Measurements from ENCODE around the gene ANXA4.

The ANXA4 gene

DNA sequence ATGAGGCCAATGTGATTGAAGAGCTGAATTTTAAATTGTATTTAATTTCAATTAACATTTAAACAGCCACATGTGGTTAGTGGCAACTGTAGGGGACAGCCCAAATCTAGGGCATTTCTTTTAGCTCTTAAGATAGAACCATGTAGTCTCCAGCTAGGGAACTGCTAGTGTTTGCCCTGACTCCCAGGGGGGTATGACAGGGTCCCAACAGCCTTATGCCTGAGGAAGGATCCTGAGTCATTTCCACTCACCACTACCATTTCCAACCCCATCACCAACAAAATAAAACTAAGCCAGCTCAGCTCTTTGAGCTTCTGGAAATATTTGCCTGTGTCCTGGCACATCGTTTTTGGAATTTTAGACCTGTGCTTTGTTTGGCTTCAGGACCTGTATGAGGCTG, 73.8 kb downstream of the ANXA4 start:
- no peak overlapping the region for H3K27ac ChIP-seq
- CTCF ChIA-PET = interaction anchor here (0.6 to 5.4 kb wide), 4 partner anchors 11 to 328 kb away, joined by 3 to 89 read pairs (median 8); no protein-coding TSS in a partner anchor
- POLR2A ChIA-PET (ENCODE audit: low non-redundant PET) = no interaction called here
- DNase-seq (ENCODE audit: low spot score) = no peak
- no peak for TF ChIP-seq CTCF (conservative IDR thresholded peaks at IDR 0.05; ENCODE audit: low read depth)

GRCh38 chr2:69816923-69817542, 75.1 kb downstream of the ANXA4 start:
- H3K27ac ChIP-seq = no peak overlapping the region
- DNase-seq (ENCODE audit: low spot score) = peak; percentile 72
- ChIA-PET POLR2A (ENCODE audit: low non-redundant PET) (no interaction called here), CTCF (interaction anchor here (0.6 to 5.4 kb wide), 11 partner anchors 10 to 257 kb away, joined by 3 to 89 read pairs (median 4); no protein-coding TSS in a partner anchor)
- TF ChIP-seq CTCF (conservative IDR thresholded peaks at IDR 0.05; ENCODE audit: low read depth) = peak; percentile 87

- ChIA-PET POLR2A (ENCODE audit: low non-redundant PET) (no interaction called here), CTCF (interaction anchor here (2.0 to 5.4 kb wide), 2 partner anchors 9 to 93 kb away, joined by 13 to 89 read pairs; no protein-coding TSS in a partner anchor)
- DNase-seq (ENCODE audit: low spot score) = no peak
- no peak for TF ChIP-seq CTCF (conservative IDR thresholded peaks at IDR 0.05; ENCODE audit: low read depth)
- no peak overlapping the region for H3K27ac ChIP-seq
These were observed 76.0 kb downstream of the ANXA4 start for GRCh38 chr2:69817729-69818501.

GRCh38 chr2:69827796-69828540, 86.0 kb downstream of the ANXA4 start:
- TF ChIP-seq CTCF (conservative IDR thresholded peaks at IDR 0.05; ENCODE audit: low read depth) = no peak
- ChIA-PET CTCF (interaction anchor here (3.5 kb wide), 1 partner anchor 11 kb away, joined by 13 read pairs; no protein-coding TSS in a partner anchor), POLR2A (ENCODE audit: low non-redundant PET) (no interaction called here)
- no peak for DNase-seq (ENCODE audit: low spot score)
- H3K27ac ChIP-seq = no peak overlapping the region

- CTCF ChIA-PET = interaction anchor here (0.7 to 3.5 kb wide), 2 partner anchors 12 to 104 kb away, joined by 4 to 13 read pairs; no protein-coding TSS in a partner anchor
- TF ChIP-seq CTCF (conservative IDR thresholded peaks at IDR 0.05; ENCODE audit: low read depth) = no peak
These were observed 87.0 kb downstream of the ANXA4 start for GRCh38 chr2:69828938-69829255.

More at GRCh38 chr2:69828938-69829255, 87.0 kb downstream of the ANXA4 start:
- DNase-seq (ENCODE audit: low spot score) = no peak
- POLR2A ChIA-PET (ENCODE audit: low non-redundant PET) = no interaction called here
- H3K27ac ChIP-seq = peak overlapping the region; percentile 90

Measured in RWPE1 (cell line).